ENCODE measurements around the gene SRL. TPM values are rescaled to one million over a fixed set of nuclear protein-coding genes. Genes with fewer than 3 reads are reported as not detected.

The SRL gene
- total and polyA plus RNA-seq, 2 of the 8 experiments (the other 6 are each of a cell fraction or from before 2014, with no cell fraction given): 0.05 TPM; not detected in 1

- no peak for TF ChIP-seq SIX5 (IDR thresholded peaks at IDR 0.05; ENCODE audit: low read depth, low read length)
- TF ChIP-seq CHD1 (IDR thresholded peaks at IDR 0.05; ENCODE audit: low read depth, low read length): no peak
- no peak for TF ChIP-seq ZNF274 (IDR thresholded peaks at IDR 0.05; ENCODE audit: borderline replicate concordance, extremely low read depth, low read length)
- no peak for TF ChIP-seq RXRA (IDR thresholded peaks at IDR 0.05; ENCODE audit: insufficient read depth, low read depth, low read length)
- TF ChIP-seq POU5F1 (IDR thresholded peaks at IDR 0.05; ENCODE audit: low read depth, low read length): no peak
- TF ChIP-seq FOSL1 (IDR thresholded peaks at IDR 0.05; ENCODE audit: insufficient read depth, low read depth, low read length): no peak
These were observed 38.1 kb downstream of the SRL start (continued) for GRCh38 chr16:4203748-4204147.

All from H1 (cell line).